HEK293 (cell line): ENCODE measurements around the gene C22orf15.

Experiments used
- CTCF ChIA-PET: fragments of 350-600 bp; formaldehyde crosslinking; extraction: SDS; loops from one replicate; lab custom pipeline; 2021; ENCODE audit warnings: antibody characterized with exemption; lab: Yijun Ruan, JAX
- POLR2A ChIA-PET: fragments of 300-600 bp; formaldehyde crosslinking; extraction: SDS; loops from one replicate; lab custom pipeline; 2020; ENCODE audit warnings: antibody characterized with exemption, inconsistent platforms; lab: Yijun Ruan, JAX
- H3K27ac ChIP-seq: fragments of 200-500 bp; sonication (Bioruptor generic); 2 replicates; pipeline ENCODE4 v1.5.1; 2014; ENCODE audit warnings: low read depth, low read length, control low read depth, inconsistent platforms; ENCODE audit errors: extremely low read depth
- H3K36me3 ChIP-seq, 2 experiments: fragments of 200-500 bp in 1 of 2; sonication (Bioruptor generic) in 1 of 2; 1 replicate in 1 of 2; 2 replicates in 1 of 2; pipeline ENCODE4 v1.5.1; 2014 to 2017; ENCODE audit warnings: inconsistent platforms in 2 of 2, low read length in 2 of 2; ENCODE audit not compliant: control insufficient read depth in 2 of 2, insufficient read depth in 1 of 2
- H3K4me1 ChIP-seq: fragments of 200-500 bp; sonication (Bioruptor generic); 2 replicates; pipeline ENCODE4 v1.5.1; 2014; ENCODE audit warnings: mild to moderate bottlenecking, low read length, inconsistent platforms; ENCODE audit not compliant: control insufficient read depth, insufficient read depth
- H3K4me3 ChIP-seq: 2 replicates; pipeline ENCODE4 v1.5.1; 2011; ENCODE audit warnings: low read depth, mild to moderate bottlenecking, control low read depth, low read length, moderate library complexity
- H3K9me3 ChIP-seq: fragments of 200-500 bp; sonication (Bioruptor generic); 2 replicates; pipeline ENCODE4 v1.5.1; 2014; ENCODE audit warnings: low read depth, low read length, inconsistent platforms; ENCODE audit not compliant: control insufficient read depth, insufficient read depth
- BCL11B ChIP-seq: fragments of 450-650 bp; formaldehyde crosslinking; IDR thresholded peaks from 2 replicates; pipeline ENCODE4 v1.5.1; 2016; ENCODE audit warnings: low read depth, missing biosample characterization, missing genetic modification characterization
- GLI4 ChIP-seq: fragments of 450-650 bp; formaldehyde crosslinking; IDR thresholded peaks from 2 replicates; pipeline ENCODE4 v1.5.1; 2016; ENCODE audit warnings: missing biosample characterization, missing genetic modification characterization
- MEIS1 ChIP-seq: sonication (generic); formaldehyde crosslinking; IDR thresholded peaks from 2 replicates; pipeline ENCODE4 v1.8.1; 2022; ENCODE audit warnings: missing genetic modification reagents, mild to moderate bottlenecking, borderline replicate concordance
- YY2 ChIP-seq: fragments of 450-650 bp; formaldehyde crosslinking; IDR thresholded peaks from 2 replicates; pipeline ENCODE4 v1.5.1; 2016; ENCODE audit warnings: missing biosample characterization, missing genetic modification characterization
- ZBTB17 ChIP-seq: fragments of 450-650 bp; formaldehyde crosslinking; IDR thresholded peaks from 2 replicates; pipeline ENCODE4 v1.5.1; 2016; ENCODE audit warnings: missing biosample characterization, missing genetic modification characterization
- ZFP69B ChIP-seq: fragments of 450-650 bp; formaldehyde crosslinking; IDR thresholded peaks from 2 replicates; pipeline ENCODE4 v1.5.1; 2016; ENCODE audit warnings: missing biosample characterization, missing genetic modification characterization
- ZNF114 ChIP-seq: fragments of 450-650 bp; formaldehyde crosslinking; IDR thresholded peaks from 2 replicates; pipeline ENCODE4 v1.5.0; 2017; ENCODE audit warnings: missing biosample characterization, missing genetic modification characterization
- ZNF140 ChIP-seq: fragments of 450-650 bp; formaldehyde crosslinking; IDR thresholded peaks from 2 replicates; pipeline ENCODE4 v1.5.1; 2016; ENCODE audit warnings: missing biosample characterization, missing genetic modification characterization
- ZNF16 ChIP-seq: fragments of 450-650 bp; formaldehyde crosslinking; IDR thresholded peaks from 2 replicates; pipeline ENCODE4 v1.5.1; 2016; ENCODE audit warnings: low read depth, missing biosample characterization, missing genetic modification characterization
- ZNF223 ChIP-seq: fragments of 450-650 bp; formaldehyde crosslinking; IDR thresholded peaks from 2 replicates; pipeline ENCODE4 v1.5.1; 2016; ENCODE audit warnings: missing biosample characterization, missing genetic modification characterization
- ZNF302 ChIP-seq: fragments of 450-650 bp; formaldehyde crosslinking; IDR thresholded peaks from 2 replicates; pipeline ENCODE4 v1.5.1; 2016; ENCODE audit warnings: missing biosample characterization, missing genetic modification characterization, low read depth
- ZNF394 ChIP-seq: fragments of 450-650 bp; formaldehyde crosslinking; IDR thresholded peaks from 2 replicates; pipeline ENCODE4 v1.5.1; 2016; ENCODE audit warnings: missing biosample characterization, missing genetic modification characterization, mild to moderate bottlenecking, moderate library complexity, borderline replicate concordance
- ZNF416 ChIP-seq: fragments of 450-650 bp; formaldehyde crosslinking; IDR thresholded peaks from 2 replicates; pipeline ENCODE4 v1.5.1; 2016; ENCODE audit warnings: missing biosample characterization, missing genetic modification characterization
- ZNF423 ChIP-seq: fragments of 450-650 bp; formaldehyde crosslinking; IDR thresholded peaks from 2 replicates; pipeline ENCODE4 v1.5.1; 2016; ENCODE audit warnings: missing biosample characterization, missing genetic modification characterization
- ZNF501 ChIP-seq: fragments of 450-650 bp; formaldehyde crosslinking; IDR thresholded peaks from 2 replicates; pipeline ENCODE4 v1.5.1; 2016; ENCODE audit warnings: missing biosample characterization, missing genetic modification characterization
- ZNF548 ChIP-seq: fragments of 450-650 bp; formaldehyde crosslinking; IDR thresholded peaks from 2 replicates; pipeline ENCODE4 v1.5.1; 2016; ENCODE audit warnings: missing biosample characterization, missing genetic modification characterization
- ZNF558 ChIP-seq: fragments of 450-650 bp; formaldehyde crosslinking; IDR thresholded peaks from 2 replicates; pipeline ENCODE4 v1.5.1; 2016; ENCODE audit warnings: missing biosample characterization, missing genetic modification characterization
- ZNF623 ChIP-seq: fragments of 450-650 bp; formaldehyde crosslinking; IDR thresholded peaks from 2 replicates; pipeline ENCODE4 v1.5.1; 2016; ENCODE audit warnings: missing biosample characterization, missing genetic modification characterization
- ZNF785 ChIP-seq: fragments of 450-650 bp; formaldehyde crosslinking; IDR thresholded peaks from 2 replicates; pipeline ENCODE4 v1.5.1; 2016; ENCODE audit warnings: missing biosample characterization, missing genetic modification characterization
- ZNF792 ChIP-seq: fragments of 450-650 bp; formaldehyde crosslinking; IDR thresholded peaks from 2 replicates; pipeline ENCODE4 v1.5.1; 2016; ENCODE audit warnings: missing biosample characterization, missing genetic modification characterization
- TF ChIP-seq, protein P1 (sequence below): fragments of 450-650 bp; formaldehyde crosslinking; IDR thresholded peaks from 2 replicates; pipeline ENCODE4 v1.5.1; 2017; ENCODE audit warnings: missing biosample characterization, missing genetic modification characterization
- TF ChIP-seq, protein P2 (sequence below): fragments of 450-650 bp; formaldehyde crosslinking; IDR thresholded peaks from 2 replicates; pipeline ENCODE4 v1.5.1; 2016; ENCODE audit warnings: missing biosample characterization, missing genetic modification characterization
- TF ChIP-seq, protein P3 (sequence below): fragments of 450-650 bp; formaldehyde crosslinking; IDR thresholded peaks from 2 replicates; pipeline ENCODE4 v1.5.1; 2017; ENCODE audit warnings: missing biosample characterization, missing genetic modification characterization

C22orf15 gene

DNA sequence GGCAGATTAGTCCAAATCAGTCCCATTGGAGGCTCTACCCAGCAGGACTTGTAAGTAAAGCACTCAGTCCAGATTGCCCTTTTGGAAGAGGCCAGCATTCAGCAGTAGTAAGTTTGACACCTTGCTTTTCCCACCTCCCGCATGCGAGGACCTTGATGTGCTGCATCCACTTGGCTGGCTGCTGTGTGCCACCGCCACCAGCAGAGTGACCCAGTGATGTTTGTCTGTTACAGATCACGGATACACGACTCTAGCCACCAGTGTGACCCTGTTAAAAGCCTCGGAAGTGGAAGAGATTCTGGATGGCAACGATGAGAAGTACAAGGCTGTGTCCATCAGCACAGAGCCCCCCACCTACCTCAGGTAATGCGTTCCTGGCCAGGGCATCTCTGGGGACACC is 30.5 kb downstream of the C22orf15 start (continued):
- TF ChIP-seq ZNF416 (tag by site-specific recombination): no peak

DNA sequence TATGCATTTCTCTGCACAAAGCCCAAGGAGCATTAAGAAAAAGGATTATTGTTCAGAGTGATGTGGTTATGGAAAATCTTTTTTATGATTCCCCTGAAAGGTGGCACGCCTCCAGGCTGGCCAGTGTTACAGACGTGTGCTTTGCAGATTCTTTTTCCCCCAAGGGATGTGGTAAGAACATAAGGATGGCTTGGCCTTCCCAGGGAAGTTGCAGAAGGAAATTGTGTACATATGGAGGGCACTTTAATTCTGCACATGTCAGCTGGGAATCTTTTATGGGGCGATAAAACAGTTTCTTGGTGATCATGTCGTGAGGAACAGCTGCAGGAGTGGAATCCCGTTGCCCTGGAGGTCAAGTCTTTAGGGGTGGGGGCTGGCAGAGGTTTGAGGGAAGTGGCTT is 33.7 kb downstream of the C22orf15 start:
- Histone ChIP-seq H3K4me1 (no peaks in the 10 kb centered on the region), H3K27ac (no peak overlapping the region), H3K36me3 (peaks cover 65 to 87% of the 10 kb centered on the region in 2 experiments), H3K4me3 (no peak overlapping the region), H3K9me3 (no peaks in the 10 kb centered on the region)
- TF ChIP-seq, protein P1, sequence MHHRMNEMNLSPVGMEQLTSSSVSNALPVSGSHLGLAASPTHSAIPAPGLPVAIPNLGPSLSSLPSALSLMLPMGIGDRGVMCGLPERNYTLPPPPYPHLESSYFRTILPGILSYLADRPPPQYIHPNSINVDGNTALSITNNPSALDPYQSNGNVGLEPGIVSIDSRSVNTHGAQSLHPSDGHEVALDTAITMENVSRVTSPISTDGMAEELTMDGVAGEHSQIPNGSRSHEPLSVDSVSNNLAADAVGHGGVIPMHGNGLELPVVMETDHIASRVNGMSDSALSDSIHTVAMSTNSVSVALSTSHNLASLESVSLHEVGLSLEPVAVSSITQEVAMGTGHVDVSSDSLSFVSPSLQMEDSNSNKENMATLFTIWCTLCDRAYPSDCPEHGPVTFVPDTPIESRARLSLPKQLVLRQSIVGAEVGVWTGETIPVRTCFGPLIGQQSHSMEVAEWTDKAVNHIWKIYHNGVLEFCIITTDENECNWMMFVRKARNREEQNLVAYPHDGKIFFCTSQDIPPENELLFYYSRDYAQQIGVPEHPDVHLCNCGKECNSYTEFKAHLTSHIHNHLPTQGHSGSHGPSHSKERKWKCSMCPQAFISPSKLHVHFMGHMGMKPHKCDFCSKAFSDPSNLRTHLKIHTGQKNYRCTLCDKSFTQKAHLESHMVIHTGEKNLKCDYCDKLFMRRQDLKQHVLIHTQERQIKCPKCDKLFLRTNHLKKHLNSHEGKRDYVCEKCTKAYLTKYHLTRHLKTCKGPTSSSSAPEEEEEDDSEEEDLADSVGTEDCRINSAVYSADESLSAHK (tag by site-specific recombination): peak; percentile 48; the same call in 1 of the 2 replicates
- TF ChIP-seq MEIS1 (CRISPR knock-in tag): no peak
- POLR2A ChIA-PET: interaction anchor here (0.6 kb wide), 1 partner anchor 30 kb away, joined by 5 read pairs; no protein-coding TSS in a partner anchor
- CTCF ChIA-PET: no interaction called here

DNA sequence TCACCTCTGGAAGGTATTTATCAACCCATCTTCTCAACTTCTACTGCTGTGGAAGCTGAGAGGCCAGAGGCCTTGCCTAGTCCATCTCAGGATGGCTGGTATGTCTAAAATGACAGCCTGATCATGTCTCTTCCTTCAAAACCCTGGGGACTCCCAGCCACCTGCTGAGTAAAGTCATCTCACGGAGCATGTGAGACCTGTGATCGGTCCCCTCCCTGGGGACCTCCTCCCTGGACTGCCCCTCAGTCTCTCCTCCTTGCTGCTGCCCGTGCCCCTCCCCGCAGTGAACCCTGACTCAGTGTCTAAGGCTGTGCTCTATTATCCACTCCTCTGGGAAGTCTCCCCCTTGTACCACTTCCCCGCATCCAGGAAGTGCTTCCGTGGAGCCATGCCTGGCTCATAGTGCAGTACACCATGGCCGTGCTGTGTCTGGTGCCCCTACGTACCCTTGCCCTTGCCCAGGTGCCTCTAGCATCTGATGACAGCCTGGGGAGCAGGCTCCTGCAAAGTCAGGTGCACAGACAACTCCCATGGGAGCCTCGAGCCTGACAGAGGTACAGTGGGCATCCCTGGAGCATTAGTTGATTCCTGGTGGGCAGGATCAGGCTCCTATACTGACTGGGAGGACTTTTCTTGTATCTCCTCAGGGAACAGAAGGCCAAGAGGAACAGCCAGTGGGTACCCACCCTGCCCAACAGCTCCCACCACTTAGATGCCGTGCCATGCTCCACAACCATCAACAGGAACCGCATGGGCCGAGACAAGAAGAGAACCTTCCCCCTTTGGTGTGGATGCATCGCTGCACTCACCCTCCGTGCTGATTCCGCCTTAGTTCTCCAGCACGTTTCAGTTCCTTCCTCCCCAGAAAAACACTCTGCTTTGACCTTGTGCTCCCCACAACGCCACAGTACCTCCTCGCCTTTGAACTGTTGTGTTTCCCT is 37.8 kb downstream of the C22orf15 start:
- Histone ChIP-seq H3K4me1 (no peaks in the 10 kb centered on the region), H3K27ac (no peak overlapping the region), H3K4me3 (no peak overlapping the region)
- CTCF ChIA-PET: no interaction called here
- TF ChIP-seq ZNF416 (tag by site-specific recombination): no peak
- TF ChIP-seq, protein P2, sequence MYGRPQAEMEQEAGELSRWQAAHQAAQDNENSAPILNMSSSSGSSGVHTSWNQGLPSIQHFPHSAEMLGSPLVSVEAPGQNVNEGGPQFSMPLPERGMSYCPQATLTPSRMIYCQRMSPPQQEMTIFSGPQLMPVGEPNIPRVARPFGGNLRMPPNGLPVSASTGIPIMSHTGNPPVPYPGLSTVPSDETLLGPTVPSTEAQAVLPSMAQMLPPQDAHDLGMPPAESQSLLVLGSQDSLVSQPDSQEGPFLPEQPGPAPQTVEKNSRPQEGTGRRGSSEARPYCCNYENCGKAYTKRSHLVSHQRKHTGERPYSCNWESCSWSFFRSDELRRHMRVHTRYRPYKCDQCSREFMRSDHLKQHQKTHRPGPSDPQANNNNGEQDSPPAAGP: no peak
- TF ChIP-seq ZNF114 (tag by site-specific recombination): no peak
- TF ChIP-seq, all 188 proteins: peak for 0
- Histone ChIP-seq H3K36me3 (peaks cover 58 to 88% of the 10 kb centered on the region in 2 experiments), H3K9me3 (no peaks in the 10 kb centered on the region)
- POLR2A ChIA-PET: no interaction called here

DNA sequence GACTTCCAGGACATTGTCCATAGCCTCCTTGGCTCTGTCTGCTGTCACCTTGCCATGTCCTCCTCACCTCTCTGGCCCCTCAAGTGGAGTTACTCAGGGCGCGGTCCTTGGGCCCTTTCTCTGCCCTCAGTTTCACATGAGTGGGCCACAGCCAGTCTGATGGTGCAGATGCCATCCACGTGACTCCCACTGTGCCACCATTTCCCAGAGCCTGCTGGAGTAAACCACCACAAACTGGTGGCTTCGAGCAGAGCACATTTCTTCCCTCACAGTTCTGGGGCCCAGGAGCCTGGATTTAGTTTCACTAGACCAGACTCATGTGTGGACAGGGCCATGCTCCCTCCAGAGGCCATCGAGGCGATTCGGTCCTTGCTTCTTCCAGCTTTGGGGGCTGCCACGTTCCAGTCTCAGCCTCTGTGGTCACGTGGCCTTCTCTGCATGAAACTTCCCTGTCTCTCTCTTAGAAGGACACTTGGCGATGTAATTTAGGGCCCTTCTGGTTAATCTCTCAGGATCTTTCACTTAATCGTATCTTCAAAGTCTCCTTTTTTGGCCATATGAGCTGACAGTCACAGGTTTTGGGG is 38.5 kb downstream of the C22orf15 start:
- Histone ChIP-seq H3K9me3 (no peaks in the 10 kb centered on the region), H3K4me3 (no peak overlapping the region), H3K36me3 (peaks cover 51 to 88% of the 10 kb centered on the region in 2 experiments), H3K27ac (no peak overlapping the region), H3K4me1 (no peaks in the 10 kb centered on the region)
- TF ChIP-seq ZNF792 (tag by site-specific recombination) (no peak), ZNF785 (tag by site-specific recombination) (no peak), ZNF394 (tag by site-specific recombination) (no peak), ZNF423 (tag by site-specific recombination) (no peak), ZBTB17 (tag by site-specific recombination) (no peak), ZNF16 (tag by site-specific recombination) (no peak), ZNF140 (tag by site-specific recombination) (no peak), ZNF623 (tag by site-specific recombination) (no peak), ZNF501 (tag by site-specific recombination) (no peak), YY2 (tag by site-specific recombination) (no peak), ZNF558 (tag by site-specific recombination) (no peak), ZNF223 (tag by site-specific recombination) (no peak), ZFP69B (no peak), GLI4 (tag by site-specific recombination) (no peak), BCL11B (tag by site-specific recombination) (no peak), ZNF302 (no peak), ZNF548 (no peak)
- TF ChIP-seq, protein P3, sequence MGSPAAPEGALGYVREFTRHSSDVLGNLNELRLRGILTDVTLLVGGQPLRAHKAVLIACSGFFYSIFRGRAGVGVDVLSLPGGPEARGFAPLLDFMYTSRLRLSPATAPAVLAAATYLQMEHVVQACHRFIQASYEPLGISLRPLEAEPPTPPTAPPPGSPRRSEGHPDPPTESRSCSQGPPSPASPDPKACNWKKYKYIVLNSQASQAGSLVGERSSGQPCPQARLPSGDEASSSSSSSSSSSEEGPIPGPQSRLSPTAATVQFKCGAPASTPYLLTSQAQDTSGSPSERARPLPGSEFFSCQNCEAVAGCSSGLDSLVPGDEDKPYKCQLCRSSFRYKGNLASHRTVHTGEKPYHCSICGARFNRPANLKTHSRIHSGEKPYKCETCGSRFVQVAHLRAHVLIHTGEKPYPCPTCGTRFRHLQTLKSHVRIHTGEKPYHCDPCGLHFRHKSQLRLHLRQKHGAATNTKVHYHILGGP: no peak
- ChIA-PET POLR2A (no interaction called here), CTCF (no interaction called here)
